ENCODE results near the gene MPHOSPH8.
"Not testable (repeated sequence)": the region's sequence is repeated elsewhere in the genome, so short reads cannot be mapped to it uniquely, and the experiment has no call there.

Gene MPHOSPH8

GRCh38 chr13:19634256-19634740 lies 839 bp downstream of the MPHOSPH8 start:
- DNase-seq = no peak

GRCh38 chr13:19635926-19636325 lies 2.5 kb downstream of the MPHOSPH8 start:
- DNase-seq = not testable (repeated sequence)

- DNase-seq = no peak
These were observed 10.2 kb downstream of the MPHOSPH8 start for GRCh38 chr13:19643652-19644051.

- no peak for DNase-seq
These were observed 11.5 kb downstream of the MPHOSPH8 start for GRCh38 chr13:19645000-19645399.

GRCh38 chr13:19646063-19646462 lies 12.6 kb downstream of the MPHOSPH8 start:
- DNase-seq = no peak

- DNase-seq = no peak
These were observed 17.3 kb downstream of the MPHOSPH8 start for GRCh38 chr13:19650742-19651141.

GRCh38 chr13:19657872-19658591 lies 24.6 kb downstream of the MPHOSPH8 start:
- no peak for DNase-seq

GRCh38 chr13:19658831-19659230 lies 25.4 kb downstream of the MPHOSPH8 start:
- DNase-seq = no peak

GRCh38 chr13:19661126-19661525 lies 27.7 kb downstream of the MPHOSPH8 start:
- DNase-seq = no peak

- DNase-seq = no peak
These were observed 28.1 kb downstream of the MPHOSPH8 start for GRCh38 chr13:19661561-19661960.

- no peak for DNase-seq
These were observed 30.0 kb downstream of the MPHOSPH8 start for GRCh38 chr13:19663416-19663979.

GRCh38 chr13:19664481-19665230 lies 31.2 kb downstream of the MPHOSPH8 start:
- DNase-seq = no peak

GRCh38 chr13:19665427-19665859 lies 32.0 kb downstream of the MPHOSPH8 start:
- no peak for DNase-seq

GRCh38 chr13:19668778-19669177 lies 35.3 kb downstream of the MPHOSPH8 start:
- DNase-seq = no peak

- DNase-seq = no peak
These were observed 36.7 kb downstream of the MPHOSPH8 start for GRCh38 chr13:19670147-19670546.

GRCh38 chr13:19672990-19673389 lies 39.5 kb downstream of the MPHOSPH8 start:
- no peak for DNase-seq

GRCh38 chr13:19673473-19674430 lies 40.3 kb downstream of the MPHOSPH8 start:
- DNase-seq = no peak

- no peak for DNase-seq
These were observed 41.4 kb downstream of the MPHOSPH8 start for GRCh38 chr13:19674898-19675297.

GRCh38 chr13:19676168-19676567 lies 42.7 kb downstream of the MPHOSPH8 start:
- no peak for DNase-seq

- DNase-seq = no peak
These were observed 47.3 kb downstream of the MPHOSPH8 start for GRCh38 chr13:19680751-19681150.

GRCh38 chr13:19681517-19681916 lies 48.1 kb downstream of the MPHOSPH8 start:
- DNase-seq = no peak

GRCh38 chr13:19685034-19685433 lies 51.6 kb downstream of the MPHOSPH8 start:
- no peak for DNase-seq

- no peak for DNase-seq
These were observed 52.0 kb downstream of the MPHOSPH8 start for GRCh38 chr13:19685437-19685836.

Data from CD4-positive, alpha-beta T cell treated with Interleukin-6 for 4 hours (primary cell).